VCaP (cell line): ENCODE results near the gene RNU1-3.
"Not testable (repeated sequence)": the region's sequence is repeated elsewhere in the genome, so short reads cannot be mapped to it uniquely, and the experiment has no call there.

ENCODE experiments used
- H3K27ac ChIP-seq: fragments of 450-650 bp; 2 replicates; pipeline ENCODE4 v1.5.1; 2017
- TF ChIP-seq, protein P1 (sequence below): fragments of 450-650 bp; conservative IDR thresholded peaks from 2 replicates; pipeline ENCODE4 v1.5.1; 2017; ENCODE audit warnings: mild to moderate bottlenecking, moderate library complexity

Gene RNU1-3

DNA sequence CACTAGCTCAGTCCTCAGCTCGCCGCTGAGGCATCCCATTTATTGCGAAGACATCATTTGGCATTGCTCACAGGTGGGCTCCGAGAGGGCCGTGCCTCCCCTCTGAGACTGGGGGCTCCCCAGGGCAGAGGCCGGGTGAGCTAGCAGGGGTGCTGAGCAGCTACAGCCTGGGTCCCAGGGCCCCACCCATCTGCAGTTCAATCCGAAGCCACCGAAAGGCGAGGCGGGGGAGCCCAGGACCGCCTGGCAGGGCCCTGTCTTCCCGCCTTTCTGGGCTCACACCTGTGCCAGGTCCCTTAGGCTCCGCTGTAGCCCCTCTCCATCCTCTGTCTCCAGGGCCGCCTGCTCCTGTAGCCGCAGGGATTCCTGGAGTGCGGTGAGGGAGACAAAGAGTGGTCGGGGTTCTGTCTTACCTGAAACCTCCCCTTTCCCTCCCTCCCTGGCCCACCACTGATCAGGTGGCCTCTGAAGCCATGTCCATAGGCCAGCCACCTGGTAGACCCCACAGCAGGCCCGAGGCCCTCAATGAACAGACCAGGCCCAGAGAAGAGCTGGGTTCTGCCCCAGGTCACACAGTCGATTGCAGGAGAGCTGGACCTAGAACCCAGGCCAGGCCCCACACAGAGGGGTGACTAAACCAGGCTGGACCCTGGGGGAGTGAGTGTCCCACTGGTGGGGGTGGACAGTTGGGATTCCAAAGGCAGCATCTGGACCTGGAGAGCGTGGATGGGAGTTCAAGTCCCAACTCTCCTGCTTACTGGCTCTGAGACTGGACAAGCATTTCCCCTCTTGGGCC lies 35.3 kb downstream of the RNU1-3 start:
- TF ChIP-seq, protein P1, sequence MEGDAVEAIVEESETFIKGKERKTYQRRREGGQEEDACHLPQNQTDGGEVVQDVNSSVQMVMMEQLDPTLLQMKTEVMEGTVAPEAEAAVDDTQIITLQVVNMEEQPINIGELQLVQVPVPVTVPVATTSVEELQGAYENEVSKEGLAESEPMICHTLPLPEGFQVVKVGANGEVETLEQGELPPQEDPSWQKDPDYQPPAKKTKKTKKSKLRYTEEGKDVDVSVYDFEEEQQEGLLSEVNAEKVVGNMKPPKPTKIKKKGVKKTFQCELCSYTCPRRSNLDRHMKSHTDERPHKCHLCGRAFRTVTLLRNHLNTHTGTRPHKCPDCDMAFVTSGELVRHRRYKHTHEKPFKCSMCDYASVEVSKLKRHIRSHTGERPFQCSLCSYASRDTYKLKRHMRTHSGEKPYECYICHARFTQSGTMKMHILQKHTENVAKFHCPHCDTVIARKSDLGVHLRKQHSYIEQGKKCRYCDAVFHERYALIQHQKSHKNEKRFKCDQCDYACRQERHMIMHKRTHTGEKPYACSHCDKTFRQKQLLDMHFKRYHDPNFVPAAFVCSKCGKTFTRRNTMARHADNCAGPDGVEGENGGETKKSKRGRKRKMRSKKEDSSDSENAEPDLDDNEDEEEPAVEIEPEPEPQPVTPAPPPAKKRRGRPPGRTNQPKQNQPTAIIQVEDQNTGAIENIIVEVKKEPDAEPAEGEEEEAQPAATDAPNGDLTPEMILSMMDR, result no peak
- H3K27ac ChIP-seq, result no peak overlapping the region

DNA sequence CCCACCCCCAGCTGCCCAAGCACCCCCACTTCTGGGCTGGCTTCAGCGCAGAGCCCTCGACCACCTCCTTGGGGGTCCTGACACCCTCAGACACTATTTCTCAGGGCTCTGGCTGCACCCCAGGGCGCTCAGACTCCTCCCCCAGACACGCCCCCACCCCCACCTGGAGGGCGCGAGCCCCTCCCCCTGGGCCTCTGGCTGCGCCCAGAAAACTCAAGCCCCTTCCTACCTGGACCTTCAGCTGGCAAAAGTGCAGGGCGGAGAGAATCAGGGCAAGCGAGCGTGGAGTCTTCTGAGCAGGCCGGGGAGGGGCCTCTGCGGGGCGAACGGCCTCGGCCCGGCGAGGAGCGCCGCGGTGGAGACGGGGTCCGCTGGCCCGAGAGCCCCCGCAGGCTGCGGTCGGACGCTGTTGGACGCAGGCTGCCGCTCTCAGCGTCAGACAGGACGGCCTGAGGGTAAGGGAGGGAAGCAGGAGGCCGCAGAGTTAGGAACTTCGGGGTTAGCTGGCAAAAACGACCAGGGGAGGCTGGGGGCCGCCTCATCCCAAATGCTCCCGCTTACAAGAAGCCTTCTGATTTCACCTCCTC lies 36.0 kb downstream of the RNU1-3 start:
- TF ChIP-seq, protein P1, result no peak
- H3K27ac ChIP-seq, result no peak overlapping the region; the same call in 1 of the 2 replicates

DNA sequence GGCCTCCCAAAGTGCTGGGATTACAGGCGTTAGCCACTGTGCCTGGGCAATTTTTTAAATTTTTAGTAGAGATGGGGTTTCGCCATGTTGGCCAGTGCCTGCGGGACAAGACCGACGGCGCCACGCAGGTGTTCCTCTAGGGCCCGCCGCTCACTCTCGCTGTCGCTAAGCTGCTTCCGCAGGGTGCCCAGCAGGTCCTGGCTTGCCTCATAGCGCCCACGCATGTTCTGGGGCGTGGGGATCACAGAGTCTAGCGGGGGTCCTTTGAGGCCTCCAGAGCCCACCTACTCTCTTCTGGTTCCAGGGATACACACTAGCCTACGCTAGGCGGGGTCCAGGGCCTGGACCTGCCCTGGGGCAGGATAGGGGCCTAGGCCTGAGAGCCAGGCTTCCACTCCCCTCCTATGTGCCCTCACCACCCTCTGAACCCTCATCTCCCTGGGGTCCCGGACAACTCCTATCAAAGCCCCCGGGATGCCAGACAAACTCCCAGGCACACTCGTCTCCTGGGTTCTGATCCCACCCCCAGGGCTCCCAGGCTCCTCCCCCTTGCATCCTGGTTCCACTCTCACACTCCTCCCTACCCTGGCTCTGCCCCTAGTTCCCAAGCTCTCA lies 36.7 kb downstream of the RNU1-3 start:
- H3K27ac ChIP-seq, result not testable (repeated sequence)

DNA sequence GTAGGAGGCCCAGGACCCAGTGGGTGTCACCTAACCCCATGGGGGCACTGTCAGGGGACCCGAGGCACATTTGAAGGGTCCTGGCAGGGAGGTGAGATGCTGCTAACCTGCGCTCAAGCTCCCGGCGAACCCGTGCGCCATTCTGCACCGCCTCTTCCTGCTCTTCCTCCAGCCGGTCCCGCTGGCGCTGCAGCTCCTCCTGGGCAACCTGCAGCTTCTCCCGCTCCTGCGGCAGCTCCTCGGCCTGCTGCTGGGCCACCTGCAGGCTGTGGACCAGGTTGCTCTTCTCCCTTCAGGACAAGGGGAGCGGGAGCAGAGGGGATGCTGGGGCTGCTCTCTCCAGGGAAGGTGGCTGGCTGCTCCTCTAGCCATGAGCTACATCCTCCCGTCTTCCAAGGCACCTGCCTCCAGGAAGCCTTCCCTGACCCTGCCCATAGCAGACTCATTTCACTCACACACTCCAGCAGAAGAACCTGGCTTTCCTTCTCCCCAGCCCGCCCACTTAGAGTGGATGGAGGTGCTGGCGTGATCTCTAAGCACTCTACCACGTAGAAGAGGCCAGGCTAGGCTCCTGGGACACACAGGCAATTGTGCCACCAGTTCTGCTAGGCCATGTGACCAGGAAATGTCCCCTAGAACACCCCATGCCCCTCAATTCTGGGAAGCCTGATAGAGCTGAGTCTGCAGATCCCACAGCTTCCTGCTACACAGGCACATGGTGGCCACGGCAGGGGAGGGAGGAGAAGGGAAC lies 38.2 kb downstream of the RNU1-3 start:
- no peak overlapping the region for H3K27ac ChIP-seq

DNA sequence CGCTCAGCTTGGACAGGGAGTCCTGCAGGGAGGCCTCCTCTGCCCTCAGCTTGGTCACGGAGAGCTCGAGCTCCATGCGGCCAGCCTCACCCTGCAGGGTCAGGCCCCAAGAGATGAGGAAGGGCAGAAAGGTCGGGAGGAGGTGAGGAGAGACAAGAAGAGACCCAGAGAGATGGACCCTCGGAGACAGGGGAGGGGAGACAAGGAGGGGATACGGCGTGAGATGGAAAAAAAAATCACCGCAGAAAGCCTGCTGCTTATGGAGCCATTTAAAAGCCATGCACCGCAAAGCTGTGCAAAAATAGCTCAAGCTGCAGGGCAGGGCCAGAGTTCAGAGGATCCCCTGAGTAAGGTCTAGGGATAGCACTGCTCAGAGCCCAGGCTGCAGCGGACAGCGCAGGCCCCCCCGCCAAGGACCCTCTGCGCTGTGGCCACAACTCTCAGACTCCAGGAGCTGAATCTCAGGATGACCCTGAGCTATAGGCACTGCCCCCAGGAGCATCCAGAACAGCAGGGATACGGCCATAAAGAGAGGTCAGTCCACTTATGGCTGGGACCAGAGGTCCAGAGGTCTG lies 40.3 kb downstream of the RNU1-3 start:
- not testable (repeated sequence) for H3K27ac ChIP-seq

More for the DNA sequence above, 38.2 kb downstream of the RNU1-3 start:
- TF ChIP-seq, protein P1, result no peak

DNA sequence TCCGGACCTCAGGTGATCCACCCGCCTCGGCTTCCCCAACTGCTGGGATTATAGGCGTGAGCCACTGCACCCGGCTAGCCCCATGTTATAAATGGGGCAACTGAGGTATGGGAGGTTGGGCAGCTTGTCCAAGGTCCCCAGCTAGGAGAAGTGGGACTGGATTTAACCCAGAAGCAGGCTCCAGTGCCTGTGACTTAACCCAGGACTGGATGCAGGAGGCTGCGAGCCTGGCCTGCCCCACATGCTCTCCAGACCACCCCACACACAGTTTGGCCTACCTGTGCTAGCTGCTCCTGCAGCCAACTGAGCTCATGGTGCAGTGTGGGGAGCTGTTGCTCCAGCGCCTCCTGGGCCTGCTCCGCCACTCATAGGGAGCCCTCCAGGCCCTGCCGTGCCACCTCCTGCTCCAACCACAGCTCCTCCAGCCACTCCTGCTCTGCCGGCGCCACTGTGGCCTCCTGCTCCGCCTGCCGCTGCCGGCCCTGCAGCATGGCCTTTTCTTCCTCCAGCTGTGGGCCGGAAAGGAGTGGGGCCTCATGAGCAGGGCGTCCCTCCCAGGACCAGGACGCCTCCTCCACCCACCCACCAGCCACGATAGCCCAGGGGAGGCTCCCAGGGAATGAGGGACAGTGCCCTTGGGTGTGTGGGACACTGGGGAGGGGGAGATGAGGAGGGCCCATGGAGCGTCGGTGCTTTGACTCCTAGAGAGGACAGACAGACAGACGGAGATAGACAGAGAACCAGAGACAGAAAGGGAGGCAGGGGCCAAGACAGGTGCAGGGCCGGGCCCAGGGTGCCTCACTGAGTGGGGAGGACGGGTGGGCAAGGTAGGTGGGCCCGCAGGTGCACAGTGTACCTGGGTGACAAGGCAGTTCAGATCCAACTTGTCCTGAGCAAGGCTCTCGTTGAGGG lies 41.0 kb downstream of the RNU1-3 start:
- TF ChIP-seq, protein P1, result no peak
- H3K27ac ChIP-seq, result no peak overlapping the region

DNA sequence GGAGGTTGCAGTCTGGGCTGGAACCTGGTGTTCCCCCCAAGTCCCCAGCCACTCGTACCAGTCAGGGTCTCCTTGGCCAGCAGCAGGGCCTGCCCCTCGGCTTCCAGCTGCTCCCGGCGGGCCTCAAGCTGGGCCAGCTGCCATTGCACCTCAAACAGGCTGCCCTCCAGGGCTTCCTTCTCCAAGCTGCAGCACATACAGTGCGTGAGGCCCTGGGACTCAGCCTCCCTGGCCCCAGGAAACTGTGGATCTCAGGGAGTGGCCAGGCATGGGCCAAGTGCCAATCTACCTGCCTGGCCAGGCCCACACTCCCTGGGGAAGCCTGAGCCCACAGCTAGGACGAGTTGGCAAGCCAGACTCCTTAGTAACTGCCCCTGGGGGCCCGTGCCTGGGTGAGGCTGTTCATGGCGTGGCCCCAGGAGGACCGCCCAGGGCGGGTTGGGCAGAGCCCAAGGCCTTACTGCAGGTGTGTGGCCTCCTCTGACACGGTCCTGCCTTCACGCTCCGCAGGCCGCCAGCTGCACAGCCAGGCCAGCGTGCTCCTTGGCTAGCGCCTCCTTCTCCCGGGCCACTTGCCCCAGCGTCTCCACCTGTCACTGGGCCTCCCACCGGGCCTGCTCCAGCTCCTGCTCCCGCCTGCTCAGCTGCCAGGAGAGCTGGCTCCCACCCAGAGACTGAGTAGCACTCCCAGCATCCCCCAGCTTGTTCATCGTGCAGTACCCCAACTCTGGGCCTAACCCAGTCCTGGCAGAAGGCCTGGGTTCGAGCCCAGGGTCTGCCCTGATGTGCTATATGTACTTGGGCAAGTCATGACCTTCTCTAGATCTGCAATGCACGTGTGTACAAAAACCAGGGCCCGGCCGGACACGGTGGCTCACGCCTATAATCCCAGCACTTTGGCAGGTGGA lies 42.7 kb downstream of the RNU1-3 start:
- peak overlapping the region; percentile 36 for H3K27ac ChIP-seq

DNA sequence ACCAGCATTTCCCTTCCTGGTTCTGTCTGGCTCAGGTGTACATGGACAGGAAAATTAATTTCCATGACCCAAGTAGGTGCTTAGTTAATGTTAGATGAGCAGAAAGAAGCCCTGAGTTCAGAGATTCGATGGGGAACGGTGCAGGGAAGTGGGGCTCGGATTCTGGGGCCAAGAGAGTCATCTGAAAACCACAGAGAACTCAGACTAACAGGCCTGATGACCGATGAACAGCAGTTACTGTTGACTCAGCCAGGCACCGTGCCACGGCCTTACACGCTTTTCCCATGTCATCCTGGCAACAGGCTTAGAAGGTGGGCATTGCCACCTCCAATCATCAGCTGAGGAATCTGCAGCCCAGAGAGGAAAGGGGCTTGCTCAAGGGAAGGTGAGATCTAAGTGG lies 43.4 kb downstream of the RNU1-3 start:
- H3K27ac ChIP-seq, result peak overlapping the region; percentile 36

DNA sequence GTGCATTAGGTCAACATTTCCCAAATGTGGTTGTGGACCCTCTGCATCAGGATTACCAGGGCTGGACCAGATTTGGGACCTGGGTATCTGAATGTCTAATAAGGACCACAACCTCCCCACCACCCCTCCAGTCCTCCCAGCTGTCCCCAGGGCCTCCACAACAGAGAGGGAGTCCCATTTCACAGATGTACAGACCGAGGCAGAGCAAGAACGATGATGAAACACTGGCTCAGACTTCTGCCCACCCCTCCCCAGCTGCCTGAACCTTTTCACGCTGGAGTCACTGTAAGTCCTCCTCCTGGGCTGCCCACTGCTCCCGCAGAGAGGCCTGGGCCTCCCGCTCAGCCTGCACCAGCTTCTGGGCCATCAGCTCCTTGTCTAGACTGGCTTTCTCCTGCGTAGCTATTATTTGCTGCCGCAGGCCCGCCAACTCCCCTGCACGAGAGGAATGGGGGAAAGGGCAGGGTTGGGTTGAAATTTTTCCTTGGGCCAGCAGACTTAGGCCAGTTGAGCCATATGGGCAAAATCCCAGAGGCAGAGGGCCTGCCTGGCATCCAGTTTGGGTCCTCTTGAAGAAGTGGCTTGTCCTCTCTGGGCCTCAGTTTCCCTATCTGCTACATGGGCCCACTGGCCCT lies 45.0 kb downstream of the RNU1-3 start:
- H3K27ac ChIP-seq, result not testable (repeated sequence)
